22Rv1 (cell line): ENCODE results near the gene PEX11B.

Experiments used
- ZFX ChIP-seq: fragments of 450-650 bp; IDR thresholded peaks from 2 replicates; pipeline ENCODE4 v1.6.1; 2017; ENCODE audit warnings: antibody characterized with exemption, borderline replicate concordance
- TF ChIP-seq, protein P1 (sequence below): fragments of 450-650 bp; IDR thresholded peaks from 2 replicates; pipeline ENCODE4 v1.5.1; 2017; ENCODE audit warnings: mild to moderate bottlenecking

DNA sequence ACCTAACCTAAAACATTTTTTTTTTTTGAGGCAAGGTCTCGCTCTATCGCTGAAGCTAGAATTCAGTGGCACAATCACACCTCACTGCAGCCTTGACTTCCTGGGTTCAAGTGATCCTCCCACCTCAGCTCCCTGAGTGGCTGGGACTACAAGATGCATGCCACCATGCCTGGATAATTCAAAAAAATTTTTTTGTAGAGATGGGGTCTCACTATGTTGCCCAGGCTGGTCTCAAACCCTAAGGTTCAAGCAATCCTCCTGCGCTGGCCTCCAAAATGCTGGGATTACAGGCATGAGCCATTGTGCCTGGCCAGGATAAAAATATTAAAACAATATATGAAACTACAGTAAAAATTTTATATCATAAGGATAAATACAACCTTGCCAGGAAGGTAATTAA is 34.4 kb upstream of the PEX11B start:
- TF ChIP-seq, protein P1, sequence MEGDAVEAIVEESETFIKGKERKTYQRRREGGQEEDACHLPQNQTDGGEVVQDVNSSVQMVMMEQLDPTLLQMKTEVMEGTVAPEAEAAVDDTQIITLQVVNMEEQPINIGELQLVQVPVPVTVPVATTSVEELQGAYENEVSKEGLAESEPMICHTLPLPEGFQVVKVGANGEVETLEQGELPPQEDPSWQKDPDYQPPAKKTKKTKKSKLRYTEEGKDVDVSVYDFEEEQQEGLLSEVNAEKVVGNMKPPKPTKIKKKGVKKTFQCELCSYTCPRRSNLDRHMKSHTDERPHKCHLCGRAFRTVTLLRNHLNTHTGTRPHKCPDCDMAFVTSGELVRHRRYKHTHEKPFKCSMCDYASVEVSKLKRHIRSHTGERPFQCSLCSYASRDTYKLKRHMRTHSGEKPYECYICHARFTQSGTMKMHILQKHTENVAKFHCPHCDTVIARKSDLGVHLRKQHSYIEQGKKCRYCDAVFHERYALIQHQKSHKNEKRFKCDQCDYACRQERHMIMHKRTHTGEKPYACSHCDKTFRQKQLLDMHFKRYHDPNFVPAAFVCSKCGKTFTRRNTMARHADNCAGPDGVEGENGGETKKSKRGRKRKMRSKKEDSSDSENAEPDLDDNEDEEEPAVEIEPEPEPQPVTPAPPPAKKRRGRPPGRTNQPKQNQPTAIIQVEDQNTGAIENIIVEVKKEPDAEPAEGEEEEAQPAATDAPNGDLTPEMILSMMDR, result no peak
- no peak for TF ChIP-seq ZFX
